GM19463 (cell line): ENCODE results near the gene GAA.
"Not testable (repeated sequence)": the region's sequence is repeated elsewhere in the genome, so short reads cannot be mapped to it uniquely, and the experiment has no call there.

Experiments
- ATAC-seq: cut with Tn5 transposase; IDR thresholded peaks from one replicate; pipeline ENCODE4 v1.9.1; 2021; ENCODE audit warnings: mild to moderate bottlenecking, moderate library complexity; ENCODE audit not compliant: unreplicated experiment

Gene GAA

DNA sequence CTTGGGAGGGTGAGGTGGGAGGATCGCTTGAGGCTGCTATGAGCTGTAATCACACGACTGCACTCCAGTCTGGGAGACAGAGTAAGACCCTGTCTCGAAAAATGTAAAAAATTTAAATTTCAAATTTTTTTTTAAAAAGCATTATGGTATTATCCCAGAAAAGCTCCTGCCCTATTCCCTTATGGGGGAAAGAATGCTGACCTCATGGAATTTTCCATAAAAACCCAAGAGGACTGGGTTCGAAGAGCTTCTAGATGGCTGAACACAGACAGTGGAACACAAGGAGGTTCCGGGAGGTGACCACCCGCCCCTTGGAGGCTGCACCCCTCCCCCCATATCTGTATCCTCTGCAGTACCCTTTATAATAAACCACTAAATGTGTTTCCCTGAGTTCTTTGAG is 41.5 kb downstream of the GAA start:
- no peak for ATAC-seq

- ATAC-seq, result no peak
Measured at GRCh38 chr17:80145076-80146075, 44.0 kb downstream of the GAA start.

DNA sequence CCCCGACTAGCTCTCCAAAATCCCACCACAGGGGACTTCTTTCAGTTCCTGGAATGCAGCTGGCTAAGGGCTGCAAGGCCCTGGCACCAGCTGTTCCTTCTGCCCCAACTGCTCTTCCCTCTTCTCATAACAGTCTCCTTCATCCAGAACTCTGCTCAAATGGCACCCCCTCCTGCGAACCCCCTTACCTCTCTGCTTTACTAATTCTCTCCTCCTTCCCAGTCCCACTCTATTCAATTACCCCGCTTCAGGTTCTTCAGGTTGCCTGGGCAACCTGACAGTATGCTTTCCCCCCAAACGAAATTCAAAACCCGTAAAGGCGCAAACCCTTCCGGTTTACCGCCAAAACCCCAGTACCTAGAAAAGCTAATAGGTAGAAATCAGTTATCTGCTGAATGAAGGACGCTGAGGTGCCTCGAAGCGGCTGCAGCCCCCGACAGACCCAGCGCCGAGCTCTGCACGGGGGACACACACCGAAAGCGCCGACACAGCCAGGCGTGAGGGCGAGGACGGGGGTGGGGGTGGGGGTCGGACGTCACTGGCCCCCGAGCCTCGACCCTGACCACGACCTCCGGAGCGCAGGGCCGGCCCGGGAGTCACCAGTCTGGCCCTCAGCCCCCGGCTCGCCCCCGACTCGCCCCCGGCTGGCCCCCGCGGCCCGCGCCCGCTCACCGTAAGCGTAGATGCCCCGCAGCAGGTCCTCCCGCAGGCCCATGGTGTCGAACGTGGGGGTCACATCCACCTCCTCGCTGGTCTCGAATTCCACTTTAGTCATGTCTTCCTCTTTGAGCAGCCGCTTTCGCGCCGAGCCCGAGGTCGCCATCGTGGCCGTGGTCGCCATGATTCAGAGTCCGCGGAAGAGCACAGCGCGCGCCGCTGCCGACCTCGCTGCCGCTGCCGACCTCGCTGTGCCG is 45.0 kb downstream of the GAA start:
- peak; percentile 7 for ATAC-seq

DNA sequence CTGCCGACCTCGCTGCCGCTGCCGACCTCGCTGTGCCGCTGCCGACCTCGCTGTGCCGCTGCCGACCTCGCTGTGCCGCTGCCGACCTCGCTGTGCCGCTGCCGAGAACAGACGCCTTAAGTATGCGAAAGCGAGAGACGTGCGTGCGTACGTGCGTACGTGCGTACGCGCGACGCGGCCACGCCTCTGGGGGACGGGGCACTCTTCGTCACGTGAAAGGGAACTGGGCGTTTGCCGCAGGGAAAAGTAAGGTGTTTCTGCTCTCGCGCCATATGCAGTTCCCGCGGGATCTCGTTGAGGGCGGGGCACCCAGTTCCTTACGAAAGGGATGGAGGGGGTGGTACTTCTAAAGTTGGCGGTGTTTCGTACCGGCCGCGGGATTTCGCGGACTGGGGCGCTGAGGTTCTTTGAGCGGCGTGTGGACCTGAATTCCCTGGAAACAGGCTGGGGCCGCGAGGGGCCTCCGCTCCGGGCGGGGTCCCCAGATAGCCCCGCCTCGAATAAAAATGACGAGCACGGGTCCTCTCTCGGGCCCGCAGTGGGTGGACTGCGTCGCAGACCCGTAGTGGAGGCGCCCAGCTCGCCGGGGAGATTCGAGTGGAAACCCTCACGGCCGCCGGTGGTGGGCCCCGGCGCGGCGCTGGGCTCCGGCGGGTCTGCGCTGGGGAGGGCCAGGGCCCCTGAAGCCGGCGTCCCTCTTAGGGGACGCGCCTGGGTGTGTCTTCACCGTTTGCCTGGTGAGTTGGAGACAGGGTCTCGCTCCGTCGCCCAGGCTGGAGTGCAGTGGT is 45.8 kb downstream of the GAA start, which contains the start of gene EIF4A3:
TSS of gene EIF4A3 (minus strand) at position 94 of the 788 bp plus-strand sequence. CDS start 167 bp downstream, outside the sequence.
- ATAC-seq, result peak; percentile 86

DNA sequence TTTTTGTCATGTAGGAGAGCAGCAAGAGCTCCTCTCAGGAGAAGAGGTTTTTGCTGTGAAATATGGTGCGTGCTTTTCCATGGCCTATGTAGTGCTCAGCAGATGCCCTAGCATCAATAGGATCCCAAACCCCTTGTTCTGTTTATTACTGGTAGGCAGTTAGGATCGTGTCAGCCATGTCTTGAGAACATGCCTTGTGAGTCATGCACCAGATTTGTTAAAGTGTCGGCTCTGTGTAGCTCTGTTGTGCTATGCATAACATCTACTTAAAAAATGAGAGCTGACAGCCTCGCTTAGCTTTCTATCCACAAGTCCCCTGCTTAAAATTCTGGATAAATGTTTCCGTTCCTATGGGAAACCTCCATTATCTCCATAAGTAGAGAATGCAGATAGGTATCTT is 50.0 kb downstream of the GAA start:
- no peak for ATAC-seq

- no peak for ATAC-seq
Measured at GRCh38 chr17:80152081-80152702, 50.8 kb downstream of the GAA start.

DNA sequence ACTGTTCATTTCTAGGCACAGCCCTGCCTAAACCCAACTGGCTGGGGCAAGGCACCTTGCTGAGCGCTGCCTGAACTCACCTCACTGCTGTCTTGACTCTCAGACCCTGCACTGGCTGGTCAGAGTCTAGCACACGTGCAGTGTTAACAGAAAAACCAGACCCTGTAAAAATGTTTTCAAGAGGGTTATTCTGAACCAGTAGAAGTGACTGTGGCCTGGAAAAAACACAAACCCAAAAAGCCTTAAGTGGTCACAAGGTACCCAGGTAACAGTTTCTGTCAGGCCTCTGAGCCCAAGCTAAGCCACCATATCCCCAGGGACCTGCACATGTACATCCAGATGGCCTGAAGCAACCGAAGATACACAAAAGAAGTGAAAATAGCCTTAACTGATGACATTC is 51.6 kb downstream of the GAA start:
- ATAC-seq, result no peak

DNA sequence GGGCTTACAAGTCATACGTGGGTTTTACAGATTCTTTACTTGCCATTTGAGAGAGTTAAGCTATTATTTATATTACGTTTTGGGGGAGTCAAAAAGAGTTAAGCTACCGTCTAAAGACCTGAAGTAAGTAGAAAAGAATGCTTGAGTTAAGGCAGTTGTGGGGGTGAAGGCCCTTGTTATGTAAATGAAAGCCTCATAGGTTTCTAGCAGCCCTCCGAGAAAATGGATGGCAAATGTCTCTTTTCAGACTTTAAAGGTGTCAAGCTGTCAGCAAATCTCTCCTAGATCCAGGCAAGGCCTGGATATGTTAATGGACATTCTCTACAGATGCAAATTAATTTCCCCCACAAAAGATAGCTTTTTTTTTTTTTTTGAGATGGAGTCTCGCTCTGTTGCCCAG is 52.8 kb downstream of the GAA start:
- no peak for ATAC-seq

- not testable (repeated sequence) for ATAC-seq
Measured at GRCh38 chr17:80155600-80155999, 54.2 kb downstream of the GAA start.

DNA sequence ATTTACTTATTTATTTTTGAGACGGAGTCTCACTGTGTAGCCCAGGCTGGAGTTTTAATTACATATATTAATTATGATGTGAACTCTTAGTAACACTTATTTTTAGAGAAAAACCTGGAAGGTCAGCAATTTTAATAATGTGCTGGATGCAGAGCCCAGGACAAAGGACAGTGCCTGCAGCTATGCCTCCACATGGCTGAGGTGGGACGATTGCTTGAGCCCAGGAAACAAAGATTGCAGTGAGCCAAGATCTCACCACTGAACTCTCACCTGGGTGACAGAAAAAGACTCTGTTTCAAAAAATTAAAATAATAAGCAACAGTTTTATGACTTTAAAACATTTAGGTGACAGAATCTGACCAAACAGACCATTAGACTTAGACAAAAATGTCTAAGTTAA is 57.5 kb downstream of the GAA start:
- no peak for ATAC-seq

- ATAC-seq, result no peak
Measured at GRCh38 chr17:80160536-80160935, 59.2 kb downstream of the GAA start.

DNA sequence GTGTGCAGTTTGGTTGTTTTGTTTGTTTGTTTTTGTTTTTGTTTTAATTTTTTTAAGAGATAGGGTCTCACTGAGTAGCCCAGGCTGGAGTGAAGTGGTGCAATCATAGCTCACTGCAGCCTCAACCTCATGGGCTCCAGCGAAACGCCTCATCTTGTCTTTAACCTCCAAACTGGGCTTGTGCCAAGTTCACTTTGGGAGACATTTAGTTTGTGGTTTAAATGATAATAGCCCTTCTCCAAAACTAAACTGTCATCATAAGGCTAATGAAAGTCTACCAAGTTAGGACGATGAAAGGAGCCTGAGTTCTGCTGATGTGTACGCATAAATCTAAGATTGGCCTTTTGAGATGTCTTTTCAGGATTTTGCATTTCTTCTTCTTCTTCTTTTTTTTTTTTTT is 62.0 kb downstream of the GAA start:
- ATAC-seq, result no peak

DNA sequence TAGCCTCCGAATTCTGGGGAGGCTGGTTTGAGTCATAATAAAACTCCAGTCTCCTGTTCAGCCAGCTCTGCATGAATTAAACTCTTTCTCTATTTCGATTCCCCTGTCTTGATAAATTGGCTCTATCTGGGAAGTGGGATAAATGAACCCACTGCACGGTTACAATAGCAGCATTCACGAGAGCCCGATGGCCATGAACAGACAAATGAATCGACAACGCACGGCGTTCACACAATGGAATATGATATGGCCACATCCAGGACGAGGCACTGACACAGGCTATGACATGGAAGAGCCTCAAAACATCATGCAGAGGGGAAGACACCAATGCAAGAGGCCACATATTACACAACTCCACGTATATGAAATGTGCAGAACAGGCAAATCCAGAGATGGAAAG is 62.8 kb downstream of the GAA start:
- no peak for ATAC-seq

GRCh38 chr17:80166446-80166845 is 65.1 kb downstream of the GAA start:
- ATAC-seq, result no peak

GRCh38 chr17:80168371-80168770 is 67.0 kb downstream of the GAA start:
- no peak for ATAC-seq

GRCh38 chr17:80169107-80169506 is 67.7 kb downstream of the GAA start:
- ATAC-seq, result no peak
